ENCODE data around the gene FBXO24.

The FBXO24 gene

DNA sequence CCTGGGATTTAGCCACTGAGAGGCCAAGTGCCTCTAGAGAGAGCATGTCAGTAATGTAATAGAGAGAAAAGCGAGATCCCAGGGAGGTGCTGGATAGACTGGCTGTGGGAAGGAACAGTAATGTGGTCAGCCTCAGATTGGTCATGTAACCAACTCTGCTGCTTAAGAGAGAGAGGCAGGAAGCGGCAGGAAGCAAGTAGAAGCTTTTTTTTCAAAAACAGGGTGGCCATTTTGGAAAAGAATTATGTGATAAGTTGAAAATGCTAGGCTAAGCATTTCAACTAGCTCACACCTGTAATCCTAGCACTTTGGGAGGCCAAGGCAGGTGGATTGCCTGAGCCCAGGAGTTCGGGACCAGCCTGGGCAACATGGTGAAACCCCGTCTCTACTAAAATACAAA is 12.3 kb downstream of the FBXO24 start:
- DNase-seq = no peak

DNA sequence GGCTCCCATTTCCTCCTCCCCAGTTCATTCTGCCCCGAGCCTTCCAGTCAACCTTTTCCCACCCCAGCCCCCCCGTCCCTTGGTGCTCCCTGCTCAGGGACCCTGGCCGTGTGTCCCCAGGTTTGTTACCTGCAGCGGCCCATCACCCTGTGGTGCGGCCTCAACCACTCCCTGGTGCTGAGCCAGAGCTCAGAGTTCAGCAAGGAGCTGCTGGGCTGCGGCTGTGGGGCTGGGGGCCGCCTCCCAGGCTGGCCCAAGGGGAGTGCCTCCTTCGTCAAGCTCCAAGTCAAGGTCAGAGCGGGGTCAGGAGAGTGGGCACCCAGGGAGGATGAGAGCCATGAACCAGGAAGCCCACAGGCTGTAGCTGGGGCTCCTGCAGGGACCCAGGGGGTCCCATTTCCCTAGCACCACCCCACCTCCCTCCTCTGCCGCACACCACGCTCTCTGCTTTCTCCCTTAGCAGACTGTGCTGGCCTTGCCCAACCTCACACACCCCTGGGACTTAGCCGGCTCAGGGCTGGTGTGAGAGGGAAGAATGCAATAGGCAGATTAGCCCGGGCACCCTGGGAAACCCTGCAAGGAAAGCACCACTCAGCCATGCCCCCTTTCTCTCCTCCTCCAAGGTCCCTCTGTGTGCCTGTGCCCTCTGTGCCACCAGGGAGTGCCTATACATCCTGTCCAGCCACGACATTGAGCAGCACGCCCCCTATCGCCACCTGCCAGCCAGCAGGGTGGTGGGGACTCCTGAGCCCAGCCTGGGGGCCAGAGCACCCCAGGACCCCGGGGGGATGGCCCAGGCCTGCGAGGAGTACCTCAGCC is 14.0 kb downstream of the FBXO24 start:
- no peak for DNase-seq

- DNase-seq = no peak
Observed at GRCh38 chr7:100600730-100601038, 14.6 kb downstream of the FBXO24 start.

GRCh38 chr7:100602889-100603725 is 17.0 kb downstream of the FBXO24 start:
- no peak for DNase-seq

GRCh38 chr7:100603726-100604027 is 17.5 kb downstream of the FBXO24 start:
- DNase-seq = peak; percentile 65

DNA sequence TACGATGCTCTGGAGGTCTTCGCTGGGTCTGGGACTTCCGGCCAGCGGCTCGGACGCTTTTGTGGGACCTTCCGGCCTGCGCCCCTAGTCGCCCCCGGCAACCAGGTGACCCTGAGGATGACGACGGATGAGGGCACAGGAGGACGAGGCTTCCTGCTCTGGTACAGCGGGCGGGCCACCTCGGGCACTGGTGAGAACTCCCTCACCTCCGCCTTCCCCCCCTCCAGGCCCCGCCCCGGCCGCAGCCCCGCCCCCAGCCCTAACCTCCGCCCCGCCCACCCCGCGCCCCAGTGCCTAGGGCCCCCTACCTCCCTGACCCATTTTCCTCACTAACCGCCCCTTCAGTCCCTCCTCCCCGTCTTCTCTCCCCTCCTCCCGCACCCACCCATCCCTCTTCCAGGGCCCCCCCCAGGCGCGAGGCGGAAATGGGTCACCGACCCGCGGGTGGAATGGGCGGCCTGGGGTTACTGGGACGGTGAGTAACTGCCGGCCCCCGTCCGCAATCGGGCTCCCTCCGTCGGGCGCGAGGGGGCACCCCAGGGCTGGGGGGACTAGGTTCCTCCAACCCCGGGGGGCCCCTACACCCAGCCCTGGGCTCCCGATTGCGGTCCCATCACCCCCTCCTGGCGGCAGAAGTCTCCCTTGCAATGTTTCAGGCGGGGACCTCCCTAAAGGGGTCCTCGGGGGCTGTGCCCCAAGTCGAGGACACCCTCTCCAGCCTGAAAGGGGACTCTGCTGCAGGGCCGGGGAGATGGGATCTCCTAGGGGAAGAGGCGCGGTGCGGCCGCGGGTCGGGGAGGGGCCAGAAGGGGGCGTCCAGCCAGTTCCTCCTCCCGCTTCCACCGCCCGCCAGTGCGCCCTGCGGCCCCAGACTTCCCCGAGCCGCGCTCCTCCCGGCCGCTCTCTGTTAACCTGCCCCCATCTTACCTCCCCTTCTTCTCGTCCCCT is 18.2 kb downstream of the FBXO24 start:
- peak; percentile 90 for DNase-seq

DNA sequence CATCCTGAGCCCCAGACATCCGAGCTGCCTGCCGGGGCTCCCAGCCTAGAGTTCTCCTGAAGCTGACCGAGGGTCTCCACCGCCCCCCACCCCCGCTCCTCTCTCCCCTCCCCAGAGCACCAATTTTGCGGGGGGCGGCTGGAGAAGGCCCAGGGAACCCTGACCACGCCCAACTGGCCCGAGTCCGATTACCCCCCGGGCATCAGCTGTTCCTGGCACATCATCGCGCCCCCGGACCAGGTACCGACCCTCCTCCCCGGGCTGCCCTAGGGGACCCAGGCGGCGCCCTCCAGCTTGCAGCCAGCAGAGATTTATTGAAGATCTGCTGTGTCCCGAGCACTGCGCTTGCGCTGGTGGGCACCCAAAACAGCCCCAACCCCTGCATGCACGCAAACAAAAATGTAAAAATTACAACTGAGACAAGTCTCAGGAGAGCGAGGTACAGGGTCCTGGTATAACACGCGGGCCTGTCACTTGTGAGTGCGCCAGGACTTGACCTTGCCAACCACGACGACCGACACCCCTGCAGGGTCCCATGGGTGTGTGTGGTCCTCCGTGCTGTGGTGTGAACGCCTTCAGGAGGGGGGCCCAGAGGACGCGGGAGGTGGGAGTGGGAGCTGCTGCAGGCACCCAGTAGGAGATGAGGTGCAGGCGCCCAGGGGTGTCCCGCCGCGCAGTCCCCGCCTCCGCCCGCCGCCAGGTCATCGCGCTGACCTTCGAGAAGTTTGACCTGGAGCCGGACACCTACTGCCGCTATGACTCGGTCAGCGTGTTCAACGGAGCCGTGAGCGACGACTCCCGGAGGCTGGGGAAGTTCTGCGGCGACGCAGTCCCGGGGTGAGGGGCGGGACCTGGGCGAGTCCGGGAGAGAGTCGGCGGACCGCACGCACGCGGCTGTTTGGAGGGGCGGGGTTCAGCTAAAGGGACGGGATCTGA is 19.1 kb downstream of the FBXO24 start:
- peak; percentile 72 for DNase-seq

DNA sequence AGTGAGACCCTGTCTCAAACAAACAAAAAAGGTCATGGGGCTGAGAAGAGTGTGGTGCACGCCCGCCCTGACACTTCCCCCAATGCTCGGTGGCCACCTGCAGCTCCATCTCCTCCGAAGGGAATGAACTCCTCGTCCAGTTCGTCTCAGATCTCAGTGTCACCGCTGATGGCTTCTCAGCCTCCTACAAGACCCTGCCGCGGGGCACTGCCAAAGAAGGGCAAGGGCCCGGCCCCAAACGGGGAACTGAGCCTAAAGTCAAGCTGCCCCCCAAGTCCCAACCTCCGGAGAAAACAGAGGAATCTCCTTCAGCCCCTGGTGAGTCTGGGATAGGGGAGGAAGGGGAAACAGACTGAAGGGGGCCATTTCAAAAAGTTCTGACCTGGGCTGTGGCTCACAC is 20.2 kb downstream of the FBXO24 start:
- DNase-seq = no peak

- no peak for DNase-seq
Observed at GRCh38 chr7:100607111-100607510, 21.0 kb downstream of the FBXO24 start.

- no peak for DNase-seq
Observed at GRCh38 chr7:100609958-100610357, 23.8 kb downstream of the FBXO24 start.

DNA sequence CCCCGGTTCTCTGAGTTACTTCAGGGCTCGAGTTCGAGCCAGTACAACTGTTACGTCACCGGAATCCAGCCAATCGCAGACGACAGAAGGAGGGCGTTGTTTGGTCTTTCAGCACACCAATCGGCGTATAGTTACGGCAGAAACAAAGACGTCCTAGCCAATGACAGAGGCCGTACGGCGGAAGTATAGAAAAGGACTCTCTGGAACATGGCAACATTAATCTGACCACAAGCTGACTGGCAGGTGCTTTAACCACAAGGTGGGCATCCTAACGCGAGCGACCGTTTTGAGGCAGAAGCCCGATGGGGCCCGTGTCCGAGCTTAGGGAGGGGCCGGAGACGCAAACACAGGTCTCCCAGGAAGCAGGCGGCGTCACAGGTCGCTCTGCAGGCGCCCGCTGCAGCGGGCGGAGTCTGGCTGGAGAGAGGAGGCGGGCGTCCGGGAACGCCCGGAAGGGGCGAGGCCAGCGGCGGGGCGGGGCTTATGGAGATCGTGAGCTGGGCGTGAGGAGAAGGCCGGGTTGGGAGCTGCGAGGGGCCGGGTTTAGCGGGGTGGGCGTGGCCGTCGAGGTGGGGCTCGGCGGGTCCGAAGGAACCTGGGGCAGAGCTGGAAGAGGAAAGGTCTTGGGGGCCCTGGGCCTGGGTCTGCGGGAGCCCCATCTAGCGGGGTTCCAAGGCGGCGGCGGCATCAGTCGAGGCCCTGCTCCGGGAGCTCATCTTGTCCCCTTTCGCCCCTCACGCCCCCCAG is 26.0 kb downstream of the FBXO24 start, which contains the start of gene MOSPD3:
TSS of gene MOSPD3 (plus strand) at position 558 of the 747 bp plus-strand sequence. CDS start 252 bp downstream, outside the sequence.
- peak; percentile 99 for DNase-seq

- no peak for DNase-seq
Observed at GRCh38 chr7:100612730-100613390, 26.7 kb downstream of the FBXO24 start.

GRCh38 chr7:100613412-100614175 is 27.5 kb downstream of the FBXO24 start:
- no peak for DNase-seq

- no peak for DNase-seq
Observed at GRCh38 chr7:100614308-100614861, 28.3 kb downstream of the FBXO24 start.

DNA sequence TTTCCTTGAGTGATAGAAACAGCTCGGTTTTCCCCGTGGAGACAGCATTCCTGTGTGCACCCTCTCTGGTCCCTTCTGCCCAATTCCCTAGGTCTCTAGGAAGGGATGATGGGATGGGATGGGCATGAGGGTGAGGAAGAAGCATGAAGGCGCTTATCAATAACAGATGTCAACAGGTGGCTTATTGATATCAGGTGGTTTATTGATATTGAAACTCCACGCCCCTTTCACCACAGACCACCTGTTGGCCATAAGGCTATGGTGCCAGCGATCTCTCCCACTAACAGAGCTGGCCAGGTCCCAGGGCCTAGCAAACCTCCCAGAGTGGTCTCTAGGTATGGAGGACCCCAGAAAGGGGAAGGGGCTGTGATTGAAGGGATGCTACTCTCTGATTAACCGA is 34.1 kb downstream of the FBXO24 start:
- no peak for DNase-seq

GRCh38 chr7:100620804-100621203 is 34.7 kb downstream of the FBXO24 start:
- no peak for DNase-seq

DNA sequence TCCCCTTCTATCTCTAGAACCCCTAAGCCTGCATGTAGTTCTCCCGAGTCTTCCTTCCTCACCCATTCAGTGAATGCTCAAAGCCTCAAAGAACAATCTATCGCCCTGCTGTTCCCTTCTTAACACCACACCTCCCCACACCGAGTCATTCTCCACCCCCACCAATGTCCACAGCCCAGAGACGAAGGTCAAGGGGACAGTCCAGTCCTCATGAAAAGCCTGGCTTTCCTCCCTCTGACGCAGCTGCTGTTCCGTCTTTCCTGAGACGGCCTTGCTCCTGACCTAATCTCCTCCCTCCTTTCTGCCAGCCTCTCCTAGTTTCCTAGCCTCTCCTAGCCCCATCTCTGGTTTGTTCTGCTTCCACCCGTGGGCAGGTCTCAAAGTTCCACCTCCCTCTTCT is 35.4 kb downstream of the FBXO24 start:
- no peak for DNase-seq

DNA sequence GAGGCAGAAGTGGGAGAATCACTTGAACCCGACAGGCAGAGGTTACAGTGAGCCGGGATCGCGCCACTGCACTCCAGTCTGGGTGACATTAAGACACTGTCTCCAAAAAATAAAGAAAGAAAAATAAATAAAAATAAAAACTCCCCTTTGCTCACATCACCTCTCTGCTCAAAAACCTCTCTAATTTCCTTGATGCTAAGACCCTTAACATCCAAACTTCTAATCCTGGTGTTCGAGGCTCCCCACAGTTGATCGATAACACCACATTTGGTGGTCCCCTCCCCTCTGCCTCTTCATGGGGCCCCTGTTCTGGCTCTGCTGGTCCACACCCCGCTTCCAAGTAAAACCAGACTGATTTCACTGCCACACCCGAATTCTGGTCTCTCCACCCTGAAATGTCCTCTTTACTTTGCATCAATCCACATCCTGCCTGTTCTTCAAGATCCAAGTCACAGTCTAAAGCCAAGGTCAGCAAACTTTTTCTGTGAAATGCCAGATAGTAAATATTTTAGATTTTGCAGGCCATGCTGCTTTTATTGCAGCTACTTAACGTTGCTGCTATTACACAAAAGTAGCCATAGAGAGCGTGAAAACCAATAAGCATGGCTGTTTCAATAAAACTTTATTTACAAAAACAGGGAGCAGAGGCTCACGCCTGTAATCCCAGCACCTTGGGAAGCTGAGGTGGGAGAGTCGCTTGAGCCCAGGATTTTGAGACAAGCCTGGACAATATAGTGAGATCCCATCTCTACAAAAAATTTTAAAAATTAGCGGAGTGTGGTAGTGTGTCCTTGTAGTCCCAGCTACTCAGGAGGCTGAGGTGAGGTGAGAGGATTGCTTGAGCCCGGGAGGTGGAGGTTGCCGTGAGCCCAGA is 38.1 kb downstream of the FBXO24 start:
- DNase-seq = no peak

DNA sequence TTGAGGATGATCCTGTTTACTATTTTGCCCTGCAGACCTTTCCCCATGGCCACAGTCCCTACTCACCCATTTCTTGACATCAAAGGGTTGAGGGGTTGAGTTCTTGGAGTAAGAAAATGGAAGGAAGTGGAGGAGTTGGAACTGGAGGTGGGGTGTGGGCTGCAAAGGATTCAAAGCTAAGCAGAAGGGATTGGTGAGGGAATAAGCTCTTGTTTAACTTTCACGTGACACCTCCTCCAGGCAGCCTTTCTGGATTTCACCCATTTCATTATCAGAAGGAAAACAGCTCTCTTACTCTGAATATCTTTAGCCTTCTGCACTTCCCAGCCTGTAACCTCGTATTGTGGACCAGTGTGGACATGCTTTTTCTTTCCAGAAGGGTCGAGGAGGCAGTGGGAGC is 39.9 kb downstream of the FBXO24 start:
- no peak for DNase-seq
